HepG2 (cell line): ENCODE data around the gene UBC. TPM values are rescaled to one million over a fixed set of nuclear protein-coding genes. Genes with fewer than 3 reads are reported as not detected.

ENCODE experiments used
- AGO2 ChIP-seq: fragments of 200-400 bp; formaldehyde crosslinking; optimal IDR thresholded peaks from 2 replicates; pipeline ENCODE3; 2017; ENCODE audit warnings: mild to moderate bottlenecking, low read depth, low read length, moderate library complexity
- CCAR2 ChIP-seq: fragments of 200-400 bp; formaldehyde crosslinking; optimal IDR thresholded peaks from 2 replicates; pipeline ENCODE3; 2018; ENCODE audit warnings: low read depth, mild to moderate bottlenecking, low read length, moderate library complexity
- DMAP1 ChIP-seq: IDR thresholded peaks from 2 replicates; pipeline ENCODE4 v1.6.1; 2016
- HDAC1 ChIP-seq: sonication (generic); formaldehyde crosslinking; IDR thresholded peaks from 2 replicates; pipeline ENCODE4 v1.5.1; 2020; ENCODE audit warnings: mild to moderate bottlenecking, missing genetic modification reagents
- IKZF1 ChIP-seq: fragments of 450-650 bp; IDR thresholded peaks from 2 replicates; pipeline ENCODE4 v1.7.1; 2016
- KLF9 ChIP-seq: IDR thresholded peaks from 2 replicates; pipeline ENCODE4 v1.6.1; 2016; ENCODE audit warnings: low read depth
- MAF1 ChIP-seq: sonication (generic); formaldehyde crosslinking; IDR thresholded peaks from 2 replicates; pipeline ENCODE4 v1.5.0; 2020; ENCODE audit warnings: missing genetic modification reagents, borderline replicate concordance
- MTA1 ChIP-seq: sonication (generic); formaldehyde crosslinking; IDR thresholded peaks from 2 replicates; pipeline ENCODE4 v1.4.0; 2020; ENCODE audit warnings: missing genetic modification reagents, mild to moderate bottlenecking, borderline replicate concordance
- TBL1XR1 ChIP-seq: fragments of 150-350 bp; IDR thresholded peaks from 2 replicates; pipeline ENCODE4 v1.6.1; 2014; ENCODE audit warnings: borderline replicate concordance, low read length; ENCODE audit not compliant: partially characterized antibody
- TCF12 ChIP-seq, 2 experiments: fragments of 450-650 bp in 1 of 2; sonication (generic) in 1 of 2; formaldehyde crosslinking in 1 of 2; IDR thresholded peaks; 2 replicates each; pipeline versions ENCODE4 v1.6.1 to v1.8.0; 2017 to 2022; ENCODE audit warnings: antibody characterized with exemption in 1 of 2, mild to moderate bottlenecking in 1 of 2, missing genetic modification reagents in 1 of 2, moderate library complexity in 1 of 2
- ZNF205 ChIP-seq: IDR thresholded peaks from 2 replicates; pipeline ENCODE4 v1.6.1; 2018; ENCODE audit warnings: missing biosample characterization, missing genetic modification reagents
- ZNF326 ChIP-seq: sonication (generic); formaldehyde crosslinking; IDR thresholded peaks from 2 replicates; pipeline ENCODE4 v1.4.0; 2020; ENCODE audit warnings: missing genetic modification reagents, borderline replicate concordance
- ZNF329 ChIP-seq: sonication (generic); formaldehyde crosslinking; IDR thresholded peaks from 2 replicates; pipeline ENCODE4 v1.9.0; 2021; ENCODE audit warnings: low read depth, mild to moderate bottlenecking, missing genetic modification reagents
- ZNF335 ChIP-seq: sonication (generic); formaldehyde crosslinking; IDR thresholded peaks from 2 replicates; pipeline ENCODE4 v1.4.0; 2020; ENCODE audit warnings: missing genetic modification reagents
- ZNF564 ChIP-seq: sonication (generic); formaldehyde crosslinking; IDR thresholded peaks from 2 replicates; pipeline ENCODE4 v1.8.1; 2023; ENCODE audit warnings: mild to moderate bottlenecking, missing genetic modification reagents
- ZNF776 ChIP-seq: sonication (generic); formaldehyde crosslinking; IDR thresholded peaks from 2 replicates; pipeline ENCODE4 v1.4.0; 2020; ENCODE audit warnings: mild to moderate bottlenecking, missing genetic modification reagents
- ZSCAN21 ChIP-seq: sonication (generic); formaldehyde crosslinking; IDR thresholded peaks from 2 replicates; pipeline ENCODE4 v1.8.0; 2022; ENCODE audit warnings: mild to moderate bottlenecking, missing genetic modification reagents, moderate library complexity, borderline replicate concordance
- ZZZ3 ChIP-seq: sonication (generic); formaldehyde crosslinking; IDR thresholded peaks from 2 replicates; pipeline ENCODE4 v1.4.0; 2020; ENCODE audit warnings: missing genetic modification reagents, mild to moderate bottlenecking, borderline replicate concordance
- polyA plus RNA-seq, 8 experiments: library from polyadenylated mRNA; depleted of rRNA in 3 of 8; stranded (reverse) in 7 of 8; unstranded in 1 of 8; fragments of >200 nt; fragmentation: Illumina TruSeq in 4 of 8; extraction: Trizol in 4 of 8; gene quantifications; 2 replicates each; pipeline versions ENCODE4 v1.2.1 to v1.2.3, GENCODE V29; 2011 to 2016; ENCODE audit warnings: low read depth in 4 of 8, missing spikeins in 1 of 8, mixed read lengths in 1 of 8; ENCODE audit not compliant: insufficient read depth in 1 of 8
- total RNA-seq, 5 experiments: library from RNA; depleted of rRNA; stranded (reverse); fragments of >200 nt; fragmentation: Illumina TruSeq; extraction: Trizol; gene quantifications; 2 replicates each; pipeline ENCODE4 v1.2.3, GENCODE V29; 2016; ENCODE audit warnings: low read depth in 1 of 5
- TF ChIP-seq, protein P1 (sequence below): sonication (generic); formaldehyde crosslinking; IDR thresholded peaks from 2 replicates; pipeline ENCODE4 v1.8.0; 2022; ENCODE audit warnings: low read depth, missing genetic modification reagents
- TF ChIP-seq, protein P2 (sequence below): sonication (generic); formaldehyde crosslinking; IDR thresholded peaks from 2 replicates; pipeline ENCODE4 v1.4.0; 2020; ENCODE audit warnings: missing genetic modification reagents
- TF ChIP-seq, protein P3 (sequence below): sonication (generic); formaldehyde crosslinking; IDR thresholded peaks from 2 replicates; pipeline ENCODE4 v1.5.0; 2020; ENCODE audit warnings: mild to moderate bottlenecking, missing genetic modification reagents, borderline replicate concordance
- TF ChIP-seq, protein P4 (sequence below): sonication (generic); formaldehyde crosslinking; IDR thresholded peaks from 2 replicates; pipeline ENCODE4 v1.8.1; 2023; ENCODE audit warnings: missing genetic modification reagents, mild to moderate bottlenecking, borderline replicate concordance
- TF ChIP-seq, protein P5 (sequence below): sonication (generic); formaldehyde crosslinking; IDR thresholded peaks from 2 replicates; pipeline ENCODE4 v1.5.0; 2020; ENCODE audit warnings: mild to moderate bottlenecking, missing genetic modification reagents, moderate library complexity

Gene UBC
- total and polyA plus RNA-seq, 2 of the 13 experiments (the other 11 are each of a cell fraction or from before 2014, with no cell fraction given) = 805 to 1,432 TPM

DNA sequence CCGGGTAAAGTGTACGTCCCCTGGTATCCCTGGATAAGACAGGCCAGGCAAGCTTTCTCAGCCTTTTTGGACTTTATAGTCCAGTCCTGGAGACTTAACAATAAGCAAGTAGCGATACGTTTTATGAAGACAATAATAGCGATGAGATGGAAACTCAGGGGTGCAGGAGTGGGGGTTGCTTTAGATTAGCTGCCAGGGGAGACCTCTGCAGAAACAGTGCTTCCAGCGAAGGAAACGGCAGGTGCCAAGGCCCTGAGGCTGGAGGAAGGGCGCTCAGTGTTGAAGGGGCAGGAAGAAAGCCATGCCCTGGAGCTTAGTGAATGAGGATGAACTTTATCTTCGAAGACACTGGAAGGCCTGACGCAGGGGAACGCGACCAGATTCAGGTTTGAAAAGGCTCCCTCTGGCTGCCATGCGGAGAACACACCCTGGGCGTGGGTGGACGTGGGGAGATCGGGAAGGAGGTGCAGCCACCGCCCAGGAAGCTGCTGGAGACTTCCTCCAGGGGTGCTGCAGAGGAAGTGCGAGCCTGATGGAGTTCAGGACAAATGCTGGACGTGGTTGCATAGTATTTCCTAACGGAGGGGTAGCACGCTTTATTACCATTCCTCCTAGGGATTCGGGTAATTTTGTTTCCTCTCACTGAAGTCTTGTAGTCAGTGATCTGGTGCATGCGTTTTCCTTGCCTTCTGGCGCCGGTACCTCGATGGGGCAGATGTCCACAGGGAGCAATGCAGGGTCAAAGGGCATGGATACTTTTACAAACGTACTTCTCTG, 26.1 kb upstream of the UBC start (continued):
- TF ChIP-seq, protein P1, sequence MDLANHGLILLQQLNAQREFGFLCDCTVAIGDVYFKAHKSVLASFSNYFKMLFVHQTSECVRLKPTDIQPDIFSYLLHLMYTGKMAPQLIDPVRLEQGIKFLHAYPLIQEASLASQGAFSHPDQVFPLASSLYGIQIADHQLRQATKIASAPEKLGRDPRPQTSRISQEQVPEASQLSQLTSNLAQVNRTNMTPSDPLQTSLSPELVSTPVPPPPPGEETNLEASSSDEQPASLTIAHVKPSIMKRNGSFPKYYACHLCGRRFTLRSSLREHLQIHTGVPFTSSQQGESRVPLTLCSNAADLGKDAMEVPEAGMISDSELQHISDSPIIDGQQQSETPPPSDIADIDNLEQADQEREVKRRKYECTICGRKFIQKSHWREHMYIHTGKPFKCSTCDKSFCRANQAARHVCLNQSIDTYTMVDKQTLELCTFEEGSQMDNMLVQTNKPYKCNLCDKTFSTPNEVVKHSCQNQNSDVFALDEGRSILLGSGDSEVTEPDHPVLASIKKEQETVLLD (CRISPR knock-in tag) = no peak
- TF ChIP-seq, protein P2, sequence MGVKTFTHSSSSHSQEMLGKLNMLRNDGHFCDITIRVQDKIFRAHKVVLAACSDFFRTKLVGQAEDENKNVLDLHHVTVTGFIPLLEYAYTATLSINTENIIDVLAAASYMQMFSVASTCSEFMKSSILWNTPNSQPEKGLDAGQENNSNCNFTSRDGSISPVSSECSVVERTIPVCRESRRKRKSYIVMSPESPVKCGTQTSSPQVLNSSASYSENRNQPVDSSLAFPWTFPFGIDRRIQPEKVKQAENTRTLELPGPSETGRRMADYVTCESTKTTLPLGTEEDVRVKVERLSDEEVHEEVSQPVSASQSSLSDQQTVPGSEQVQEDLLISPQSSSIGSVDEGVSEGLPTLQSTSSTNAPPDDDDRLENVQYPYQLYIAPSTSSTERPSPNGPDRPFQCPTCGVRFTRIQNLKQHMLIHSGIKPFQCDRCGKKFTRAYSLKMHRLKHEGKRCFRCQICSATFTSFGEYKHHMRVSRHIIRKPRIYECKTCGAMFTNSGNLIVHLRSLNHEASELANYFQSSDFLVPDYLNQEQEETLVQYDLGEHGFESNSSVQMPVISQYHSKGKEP = no peak
- TF ChIP-seq TBL1XR1 = no peak
- TF ChIP-seq DMAP1 (CRISPR knock-in tag) = peak; percentile 80
- TF ChIP-seq ZNF329 (CRISPR knock-in tag) = no peak
- TF ChIP-seq ZNF776 (CRISPR knock-in tag) = no peak
- TF ChIP-seq ZNF335 (CRISPR knock-in tag) = no peak
- no peak; the same call in 1 of the 2 replicates for TF ChIP-seq ZSCAN21 (CRISPR knock-in tag)
- no peak; the same call in 1 of the 2 replicates for TF ChIP-seq ZNF564 (CRISPR knock-in tag)
- 0 out of 2 replicates have a peak, but pooled peaks have one; percentile 43 for TF ChIP-seq KLF9 (CRISPR knock-in tag)
- TF ChIP-seq, protein P3, sequence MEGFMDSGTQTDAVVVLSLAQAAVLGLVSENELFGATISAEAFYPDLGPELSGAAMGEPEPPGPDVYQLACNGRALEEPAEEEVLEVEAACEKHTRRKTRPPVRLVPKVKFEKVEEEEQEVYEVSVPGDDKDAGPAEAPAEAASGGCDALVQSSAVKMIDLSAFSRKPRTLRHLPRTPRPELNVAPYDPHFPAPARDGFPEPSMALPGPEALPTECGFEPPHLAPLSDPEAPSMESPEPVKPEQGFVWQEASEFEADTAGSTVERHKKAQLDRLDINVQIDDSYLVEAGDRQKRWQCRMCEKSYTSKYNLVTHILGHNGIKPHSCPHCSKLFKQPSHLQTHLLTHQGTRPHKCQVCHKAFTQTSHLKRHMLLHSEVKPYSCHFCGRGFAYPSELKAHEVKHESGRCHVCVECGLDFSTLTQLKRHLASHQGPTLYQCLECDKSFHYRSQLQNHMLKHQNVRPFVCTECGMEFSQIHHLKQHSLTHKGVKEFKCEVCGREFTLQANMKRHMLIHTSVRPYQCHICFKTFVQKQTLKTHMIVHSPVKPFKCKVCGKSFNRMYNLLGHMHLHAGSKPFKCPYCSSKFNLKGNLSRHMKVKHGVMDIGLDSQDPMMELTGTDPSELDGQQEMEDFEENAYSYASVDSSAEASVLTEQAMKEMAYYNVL (CRISPR knock-in tag) = no peak; the same call in 1 of the 2 replicates
- TF ChIP-seq ZZZ3 = no peak
- TF ChIP-seq TCF12 (IDR thresholded peaks at IDR 0.05) = no peak
- TF ChIP-seq TCF12 (CRISPR knock-in tag; IDR thresholded peaks at IDR 0.05) = no peak
- no peak for TF ChIP-seq IKZF1
- TF ChIP-seq, protein P4, sequence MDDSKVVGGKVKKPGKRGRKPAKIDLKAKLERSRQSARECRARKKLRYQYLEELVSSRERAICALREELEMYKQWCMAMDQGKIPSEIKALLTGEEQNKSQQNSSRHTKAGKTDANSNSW (CRISPR knock-in tag) = no peak; the same call in 1 of the 2 replicates
- no peak for TF ChIP-seq AGO2
- peak; percentile 74; the same call in 1 of the 2 replicates for TF ChIP-seq MTA1 (CRISPR knock-in tag)
- peak; percentile 78 for TF ChIP-seq ZNF205 (CRISPR knock-in tag)
- no peak for TF ChIP-seq CCAR2
- TF ChIP-seq MAF1 (CRISPR knock-in tag) = no peak
- TF ChIP-seq ZNF326 (CRISPR knock-in tag) = no peak
- TF ChIP-seq, protein P5, sequence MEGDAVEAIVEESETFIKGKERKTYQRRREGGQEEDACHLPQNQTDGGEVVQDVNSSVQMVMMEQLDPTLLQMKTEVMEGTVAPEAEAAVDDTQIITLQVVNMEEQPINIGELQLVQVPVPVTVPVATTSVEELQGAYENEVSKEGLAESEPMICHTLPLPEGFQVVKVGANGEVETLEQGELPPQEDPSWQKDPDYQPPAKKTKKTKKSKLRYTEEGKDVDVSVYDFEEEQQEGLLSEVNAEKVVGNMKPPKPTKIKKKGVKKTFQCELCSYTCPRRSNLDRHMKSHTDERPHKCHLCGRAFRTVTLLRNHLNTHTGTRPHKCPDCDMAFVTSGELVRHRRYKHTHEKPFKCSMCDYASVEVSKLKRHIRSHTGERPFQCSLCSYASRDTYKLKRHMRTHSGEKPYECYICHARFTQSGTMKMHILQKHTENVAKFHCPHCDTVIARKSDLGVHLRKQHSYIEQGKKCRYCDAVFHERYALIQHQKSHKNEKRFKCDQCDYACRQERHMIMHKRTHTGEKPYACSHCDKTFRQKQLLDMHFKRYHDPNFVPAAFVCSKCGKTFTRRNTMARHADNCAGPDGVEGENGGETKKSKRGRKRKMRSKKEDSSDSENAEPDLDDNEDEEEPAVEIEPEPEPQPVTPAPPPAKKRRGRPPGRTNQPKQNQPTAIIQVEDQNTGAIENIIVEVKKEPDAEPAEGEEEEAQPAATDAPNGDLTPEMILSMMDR (CRISPR knock-in tag) = peak; percentile 94
- no peak; the same call in 1 of the 2 replicates for TF ChIP-seq HDAC1 (CRISPR knock-in tag)
